ENCODE data around the gene TBXAS1.

Gene TBXAS1

GRCh38 chr7:139867847-139868246, 38.8 kb downstream of the TBXAS1 start:
- DNase-seq (ENCODE audit: low read depth, low spot score), result no peak
- no peak overlapping the region for H3K4me3 ChIP-seq
- TF ChIP-seq POLR2AphosphoS5 (IDR thresholded peaks at IDR 0.05; ENCODE audit: borderline replicate concordance, low read depth, low read length) (no peak), EZH2 (IDR thresholded peaks at IDR 0.05) (no peak), FOXP2 (optimal IDR thresholded peaks at IDR 0.05; ENCODE audit: control extremely low read depth, extremely low read length, insufficient read depth) (no peak)
- no peak overlapping the region for H3K27ac ChIP-seq
- H3K9me3 ChIP-seq (ENCODE audit: low read depth, low read length), result no peaks in the 10 kb centered on the region; the same call in 1 of the 2 replicates
- H3K36me3 ChIP-seq (ENCODE audit: insufficient read depth, low read length), result no peaks in the 10 kb centered on the region
- no peak overlapping the region for H3K9ac ChIP-seq (ENCODE audit: insufficient read length)

DNA sequence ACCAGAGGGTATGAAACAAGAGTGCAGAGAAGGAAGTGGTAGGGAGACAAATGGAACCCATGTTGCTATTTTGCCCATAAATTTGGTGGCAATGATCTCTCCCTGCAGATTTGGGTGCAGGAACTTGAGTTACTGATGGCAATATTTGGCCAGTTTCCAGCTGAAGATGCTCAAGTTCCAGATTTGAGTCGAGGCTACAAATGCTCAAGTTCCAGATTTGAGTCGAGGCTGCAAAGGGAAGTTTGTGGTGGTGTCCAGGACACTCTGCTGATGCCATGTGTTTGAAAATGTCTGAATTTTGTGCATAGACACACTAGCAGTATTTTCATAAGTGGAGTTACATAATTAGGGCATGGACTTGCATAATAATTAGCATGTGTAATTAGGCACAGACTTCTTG, 40.8 kb downstream of the TBXAS1 start:
- TF ChIP-seq FOXP2 (optimal IDR thresholded peaks at IDR 0.05; ENCODE audit: control extremely low read depth, extremely low read length, insufficient read depth) (no peak), EZH2 (IDR thresholded peaks at IDR 0.05) (no peak), POLR2AphosphoS5 (IDR thresholded peaks at IDR 0.05; ENCODE audit: borderline replicate concordance, low read depth, low read length) (no peak)
- Histone ChIP-seq H3K27ac (no peak overlapping the region), H3K9me3 (ENCODE audit: low read depth, low read length) (no peaks in the 10 kb centered on the region), H3K4me3 (no peak overlapping the region), H3K9ac (ENCODE audit: insufficient read length) (no peak overlapping the region), H3K36me3 (ENCODE audit: insufficient read depth, low read length) (no peaks in the 10 kb centered on the region)
- no peak for DNase-seq (ENCODE audit: low read depth, low spot score)

DNA sequence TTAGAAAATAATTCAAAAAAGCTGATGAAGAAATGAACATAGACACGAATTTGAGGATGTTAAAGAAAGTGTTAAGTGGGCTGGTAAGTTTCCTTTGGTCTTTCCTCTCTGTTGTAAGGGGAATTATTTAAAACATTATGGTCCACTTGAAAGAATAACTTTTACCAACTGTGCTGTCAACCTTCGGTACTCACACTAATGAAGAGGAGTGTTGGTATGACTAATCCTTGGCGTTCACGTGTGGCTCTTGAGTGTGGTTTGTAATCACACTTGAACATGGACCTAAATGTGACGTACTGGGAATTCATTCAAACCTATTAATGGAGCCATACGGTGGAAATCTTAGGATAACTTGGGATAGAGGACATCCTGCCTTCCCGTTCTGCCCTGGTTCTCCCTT, 41.3 kb downstream of the TBXAS1 start:
- no peak overlapping the region for H3K27ac ChIP-seq
- no peak for DNase-seq (ENCODE audit: low read depth, low spot score)
- no peaks in the 10 kb centered on the region for H3K36me3 ChIP-seq (ENCODE audit: insufficient read depth, low read length)
- TF ChIP-seq EZH2 (IDR thresholded peaks at IDR 0.05) (no peak), FOXP2 (optimal IDR thresholded peaks at IDR 0.05; ENCODE audit: control extremely low read depth, extremely low read length, insufficient read depth) (no peak), POLR2AphosphoS5 (IDR thresholded peaks at IDR 0.05; ENCODE audit: borderline replicate concordance, low read depth, low read length) (no peak)
- H3K4me3 ChIP-seq, result no peak overlapping the region
- H3K9ac ChIP-seq (ENCODE audit: insufficient read length), result no peak overlapping the region
- no peaks in the 10 kb centered on the region for H3K9me3 ChIP-seq (ENCODE audit: low read depth, low read length)

DNA sequence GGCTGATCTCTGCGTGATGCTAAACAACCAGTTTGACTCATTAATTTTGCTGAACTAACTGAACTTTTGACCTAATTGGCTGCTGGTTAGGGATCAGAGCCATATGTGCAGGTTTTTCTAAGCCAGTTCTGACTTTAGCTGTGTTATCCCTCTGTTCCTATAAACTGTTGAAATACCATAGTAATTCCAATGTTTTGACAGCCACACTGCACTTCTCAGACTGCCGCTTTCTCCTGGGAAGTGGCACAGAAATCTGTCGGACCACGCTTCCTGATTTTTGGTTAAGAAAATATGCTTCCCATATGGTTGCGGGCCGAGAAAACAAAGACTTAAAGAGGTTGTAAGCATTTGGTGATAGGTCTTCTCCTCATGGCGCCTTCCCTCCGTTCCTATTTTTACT, 42.3 kb downstream of the TBXAS1 start:
- no peak overlapping the region for H3K27ac ChIP-seq
- no peak for DNase-seq (ENCODE audit: low read depth, low spot score)
- no peak overlapping the region for H3K9ac ChIP-seq (ENCODE audit: insufficient read length)
- no peak for TF ChIP-seq POLR2AphosphoS5 (IDR thresholded peaks at IDR 0.05; ENCODE audit: borderline replicate concordance, low read depth, low read length)
- no peak for TF ChIP-seq EZH2 (IDR thresholded peaks at IDR 0.05)
- TF ChIP-seq FOXP2 (optimal IDR thresholded peaks at IDR 0.05; ENCODE audit: control extremely low read depth, extremely low read length, insufficient read depth), result no peak
- no peak overlapping the region for H3K4me3 ChIP-seq
- H3K36me3 ChIP-seq (ENCODE audit: insufficient read depth, low read length), result no peaks in the 10 kb centered on the region
- no peaks in the 10 kb centered on the region for H3K9me3 ChIP-seq (ENCODE audit: low read depth, low read length)

GRCh38 chr7:139871820-139872219, 42.8 kb downstream of the TBXAS1 start:
- TF ChIP-seq POLR2AphosphoS5 (IDR thresholded peaks at IDR 0.05; ENCODE audit: borderline replicate concordance, low read depth, low read length), result no peak
- no peak for TF ChIP-seq FOXP2 (optimal IDR thresholded peaks at IDR 0.05; ENCODE audit: control extremely low read depth, extremely low read length, insufficient read depth)
- no peak overlapping the region for H3K9ac ChIP-seq (ENCODE audit: insufficient read length)

GRCh38 chr7:139873593-139874301, 44.7 kb downstream of the TBXAS1 start:
- Histone ChIP-seq H3K36me3 (ENCODE audit: insufficient read depth, low read length) (no peaks in the 10 kb centered on the region), H3K9ac (ENCODE audit: insufficient read length) (no peak overlapping the region), H3K27ac (no peak overlapping the region), H3K4me3 (no peak overlapping the region), H3K9me3 (ENCODE audit: low read depth, low read length) (no peaks in the 10 kb centered on the region)
- DNase-seq (ENCODE audit: low read depth, low spot score), result no peak
- no peak for TF ChIP-seq POLR2AphosphoS5 (IDR thresholded peaks at IDR 0.05; ENCODE audit: borderline replicate concordance, low read depth, low read length)
- no peak for TF ChIP-seq FOXP2 (optimal IDR thresholded peaks at IDR 0.05; ENCODE audit: control extremely low read depth, extremely low read length, insufficient read depth)
- no peak for TF ChIP-seq EZH2 (IDR thresholded peaks at IDR 0.05)

More at GRCh38 chr7:139871820-139872219, 42.8 kb downstream of the TBXAS1 start:
- Histone ChIP-seq H3K36me3 (ENCODE audit: insufficient read depth, low read length) (no peaks in the 10 kb centered on the region), H3K9me3 (ENCODE audit: low read depth, low read length) (no peaks in the 10 kb centered on the region), H3K4me3 (no peak overlapping the region), H3K27ac (no peak overlapping the region)
- no peak for DNase-seq (ENCODE audit: low read depth, low spot score)

- Histone ChIP-seq H3K36me3 (ENCODE audit: insufficient read depth, low read length) (no peaks in the 10 kb centered on the region), H3K9me3 (ENCODE audit: low read depth, low read length) (no peaks in the 10 kb centered on the region), H3K27ac (no peak overlapping the region), H3K9ac (ENCODE audit: insufficient read length) (no peak overlapping the region), H3K4me3 (no peak overlapping the region)
- DNase-seq (ENCODE audit: low read depth, low spot score), result no peak
- TF ChIP-seq FOXP2 (optimal IDR thresholded peaks at IDR 0.05; ENCODE audit: control extremely low read depth, extremely low read length, insufficient read depth) (no peak), EZH2 (IDR thresholded peaks at IDR 0.05) (no peak), POLR2AphosphoS5 (IDR thresholded peaks at IDR 0.05; ENCODE audit: borderline replicate concordance, low read depth, low read length) (no peak)
Measured at GRCh38 chr7:139874302-139874629, 45.2 kb downstream of the TBXAS1 start.

DNA sequence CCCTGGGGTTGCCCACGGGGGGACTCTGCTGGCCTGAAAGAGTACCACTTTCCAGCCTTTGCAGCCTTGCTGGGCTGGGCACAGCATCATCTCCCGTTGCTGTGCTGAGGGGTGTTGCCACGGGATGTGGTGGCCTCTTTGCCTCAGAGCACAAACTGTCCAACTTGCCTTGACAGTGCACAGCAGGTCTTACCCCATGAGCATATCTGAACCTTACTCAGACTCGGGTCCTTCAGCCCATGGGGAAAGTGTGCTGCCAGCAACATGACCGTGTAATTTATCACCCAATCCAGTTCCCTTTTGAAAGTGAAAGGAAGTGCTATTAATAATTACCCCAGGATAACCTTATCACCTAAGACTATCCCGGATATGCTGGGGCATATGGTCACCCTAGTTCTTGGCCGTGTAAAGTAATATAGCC, 46.8 kb downstream of the TBXAS1 start:
- no peak for DNase-seq (ENCODE audit: low read depth, low spot score)
- Histone ChIP-seq H3K9me3 (ENCODE audit: low read depth, low read length) (no peaks in the 10 kb centered on the region), H3K27ac (no peak overlapping the region), H3K9ac (ENCODE audit: insufficient read length) (no peak overlapping the region), H3K4me3 (no peak overlapping the region), H3K36me3 (ENCODE audit: insufficient read depth, low read length) (no peaks in the 10 kb centered on the region)
- TF ChIP-seq EZH2 (IDR thresholded peaks at IDR 0.05), result no peak
- TF ChIP-seq POLR2AphosphoS5 (IDR thresholded peaks at IDR 0.05; ENCODE audit: borderline replicate concordance, low read depth, low read length), result no peak
- no peak for TF ChIP-seq FOXP2 (optimal IDR thresholded peaks at IDR 0.05; ENCODE audit: control extremely low read depth, extremely low read length, insufficient read depth)

All from SK-N-MC (cell line).